Suppressor macrophage treated with lipopolysaccharide for 4 hours (primary cell): ENCODE measurements around the gene MRPS18A.
A peak's percentile ranks its signal among the peaks of the same experiment; 100 is the strongest.

Experiments
- DNase-seq: peaks from one replicate; pipeline ENCODE4 v3.0.0-alpha.2; 2020

The MRPS18A gene

DNA sequence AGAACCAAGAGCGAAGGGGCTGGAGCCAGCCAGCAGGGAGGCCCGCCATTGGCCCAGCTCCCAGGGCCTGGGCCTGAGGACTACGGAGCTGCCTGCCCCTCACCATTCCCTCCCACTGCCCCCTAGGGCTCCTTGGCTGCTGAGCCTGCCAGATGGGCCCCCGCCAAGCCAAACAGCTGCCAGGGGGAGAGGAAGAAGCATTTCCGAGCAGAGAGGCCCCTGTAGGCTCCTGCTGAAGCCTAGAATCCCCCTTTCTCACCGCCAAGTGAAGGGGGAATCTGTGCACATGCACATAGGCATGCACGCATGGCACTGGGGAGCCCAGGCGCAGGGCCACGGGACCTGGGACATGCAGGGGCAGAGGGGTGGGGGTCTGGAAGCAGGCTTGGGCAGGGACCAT, 28.5 kb upstream of the MRPS18A start:
- no peak for DNase-seq

DNA sequence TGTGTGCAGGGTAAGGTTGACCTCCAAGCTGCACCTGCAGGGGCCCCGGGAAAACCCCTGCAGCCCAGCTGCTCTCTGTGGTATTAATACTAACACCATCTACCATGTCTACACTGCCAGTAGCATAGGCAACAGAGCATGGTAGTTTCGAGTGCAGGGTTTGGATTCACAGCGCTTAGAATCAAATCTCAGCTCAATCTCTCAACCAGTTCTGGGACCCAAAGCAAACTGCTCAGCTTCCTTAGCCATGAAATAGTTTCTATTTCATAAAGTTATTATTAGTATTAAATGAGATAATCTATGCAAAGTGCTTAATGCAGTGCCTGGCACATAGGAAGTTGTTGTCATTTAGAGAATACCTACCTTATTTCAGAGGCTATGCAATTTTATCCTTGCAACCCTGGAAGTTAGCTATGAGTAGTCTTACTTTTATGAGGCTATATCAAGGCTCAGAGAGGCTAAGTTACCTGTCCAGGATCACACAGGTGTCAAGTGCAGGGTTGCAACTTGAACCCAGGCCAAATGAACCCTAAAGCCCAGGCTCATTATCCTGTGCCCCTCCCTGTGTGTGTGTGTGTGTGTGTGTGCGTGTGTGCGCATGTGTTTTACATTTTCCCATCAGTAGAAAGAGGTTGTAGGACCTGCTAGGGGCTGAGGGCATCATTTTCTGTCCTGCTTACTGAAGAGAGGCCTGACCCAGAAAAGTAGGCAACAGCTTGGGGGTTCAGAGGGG, 27.6 kb upstream of the MRPS18A start:
- DNase-seq, result no peak

DNA sequence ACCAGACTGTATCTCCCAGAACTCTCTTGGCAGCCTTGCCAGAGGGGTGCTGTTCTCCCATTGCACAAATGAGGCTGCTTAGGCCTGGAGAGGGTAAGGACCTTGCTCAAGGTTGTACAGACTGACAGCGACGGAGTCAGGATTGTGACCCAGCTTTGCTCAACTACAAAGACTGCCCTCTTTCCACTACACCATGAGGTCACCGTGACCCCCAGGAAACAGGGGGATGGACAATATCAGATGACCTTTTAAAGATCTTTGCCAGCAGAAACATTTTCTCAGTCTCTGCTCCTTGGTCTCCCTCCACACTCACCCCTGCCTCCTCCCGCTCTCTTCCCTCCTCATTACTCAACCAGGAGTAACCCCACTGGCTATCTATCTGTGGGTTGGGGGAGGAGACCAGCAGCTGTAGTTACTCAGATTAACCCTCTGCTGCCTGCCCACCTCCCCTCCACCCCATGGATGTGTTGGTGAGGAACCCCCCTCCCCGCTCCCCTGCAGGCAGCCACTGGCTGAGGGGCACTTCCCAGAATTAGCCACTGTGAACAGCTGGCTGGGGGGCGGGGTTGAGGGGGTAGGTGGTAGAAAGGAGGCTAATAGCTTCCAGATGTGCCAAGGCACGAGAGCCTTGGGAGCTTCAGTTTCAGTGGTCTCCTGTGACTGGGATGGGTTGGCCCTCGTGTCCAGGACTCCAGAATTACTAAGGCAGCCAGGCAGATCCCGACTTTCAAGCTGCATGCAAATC, 26.9 kb upstream of the MRPS18A start:
- no peak for DNase-seq

- no peak for DNase-seq
Observed at GRCh38 chr6:43713643-43714310, 26.2 kb upstream of the MRPS18A start.

DNA sequence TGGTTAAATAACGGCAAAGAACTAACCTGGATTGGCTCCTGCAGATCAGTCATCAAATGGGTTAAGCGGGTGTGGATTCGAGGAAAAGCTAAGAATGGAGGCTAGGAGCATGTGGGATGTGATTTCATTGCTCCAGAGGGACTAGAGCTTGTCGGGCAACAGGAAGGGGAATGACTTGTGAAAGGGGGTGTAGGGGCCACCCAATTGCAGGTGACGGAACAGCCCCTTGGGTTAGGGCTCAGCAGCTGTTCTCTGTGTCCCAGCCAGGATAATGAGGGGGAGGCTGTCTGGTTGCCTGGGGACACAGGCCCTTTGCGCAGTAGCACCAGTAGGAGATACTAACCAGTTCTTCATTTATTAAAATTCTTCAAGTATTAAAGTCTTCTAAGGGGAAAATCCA, 25.0 kb upstream of the MRPS18A start:
- no peak for DNase-seq

GRCh38 chr6:43710576-43710975, 23.0 kb upstream of the MRPS18A start:
- DNase-seq, result no peak

DNA sequence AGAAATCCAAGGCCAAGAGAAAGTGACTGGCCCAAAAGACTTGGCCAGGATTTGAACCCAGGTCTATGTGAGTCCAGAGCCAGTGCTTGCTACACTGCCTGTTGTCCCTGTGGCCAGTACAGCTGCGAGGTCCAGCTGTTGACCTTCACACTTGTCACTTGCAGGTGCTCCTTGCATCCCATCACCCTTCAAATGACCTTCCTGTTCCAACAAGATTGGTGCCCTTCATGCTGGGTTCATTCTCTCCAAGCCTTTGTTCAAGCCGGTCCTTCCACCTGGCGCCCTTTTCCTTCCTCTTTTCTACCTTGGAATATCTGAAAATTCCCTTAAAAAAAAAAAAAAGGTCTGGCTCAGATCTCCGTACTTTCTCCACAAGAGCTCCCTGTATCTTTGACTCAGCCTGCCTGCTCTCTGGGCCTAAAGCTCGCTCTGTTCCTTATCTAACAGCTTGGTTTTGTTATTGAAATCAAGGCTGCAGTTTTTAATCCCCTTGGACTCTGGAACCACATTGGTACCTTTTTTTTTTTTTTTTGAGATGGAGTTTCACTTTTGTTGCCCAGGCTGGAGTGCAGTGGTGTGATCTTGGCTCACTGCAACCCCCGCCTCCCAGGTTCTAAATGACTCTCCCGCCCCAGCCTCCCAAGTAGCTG, 22.2 kb upstream of the MRPS18A start:
- DNase-seq, result no peak

DNA sequence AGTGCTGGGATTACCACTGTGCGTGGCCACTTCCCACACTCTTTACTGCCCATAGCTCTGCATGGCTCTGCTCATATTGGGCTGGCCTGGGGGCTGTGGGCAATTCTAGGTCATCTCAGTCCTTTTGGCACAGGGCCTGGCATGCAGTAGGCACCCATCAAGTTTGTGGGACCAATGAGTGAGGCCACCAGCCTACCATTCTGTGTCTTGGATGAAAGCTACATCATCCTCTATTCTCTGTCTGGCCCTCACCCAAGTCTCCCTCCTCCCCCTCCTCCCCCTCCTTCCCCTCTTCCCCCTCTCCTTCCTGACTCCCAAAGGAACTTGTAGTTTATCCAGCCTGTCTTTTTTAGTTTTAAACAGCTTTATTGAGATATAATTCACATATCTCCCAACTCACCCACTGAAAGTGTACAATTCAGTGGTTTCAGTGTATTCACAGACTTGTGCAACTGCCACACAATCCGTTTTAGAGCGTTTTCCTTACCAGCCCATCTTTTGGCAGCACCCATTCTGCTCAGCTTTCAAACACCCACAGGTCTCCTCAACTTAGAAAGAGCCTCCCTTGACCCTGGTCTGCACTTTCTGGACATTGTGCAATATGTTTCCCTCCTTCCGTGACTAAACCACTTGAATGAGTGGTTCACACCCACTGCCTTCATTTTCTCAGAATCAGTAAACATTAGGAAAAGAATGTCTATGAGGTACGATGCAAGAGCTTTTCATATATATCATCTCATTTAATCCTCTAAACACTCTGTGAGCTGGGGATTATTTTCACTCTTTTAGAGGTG, 21.5 kb upstream of the MRPS18A start:
- DNase-seq, result peak; percentile 91

- DNase-seq, result no peak
Observed at GRCh38 chr6:43707767-43708166, 20.2 kb upstream of the MRPS18A start.

GRCh38 chr6:43707269-43707668, 19.7 kb upstream of the MRPS18A start:
- no peak for DNase-seq

- DNase-seq, result no peak
Observed at GRCh38 chr6:43706788-43707187, 19.2 kb upstream of the MRPS18A start.

GRCh38 chr6:43705996-43706395, 18.4 kb upstream of the MRPS18A start:
- DNase-seq, result peak; percentile 78

- DNase-seq, result peak; percentile 89
Observed at GRCh38 chr6:43703512-43704429, 16.2 kb upstream of the MRPS18A start.

- peak; percentile 93 for DNase-seq
Observed at GRCh38 chr6:43702534-43703440, 15.2 kb upstream of the MRPS18A start.

DNA sequence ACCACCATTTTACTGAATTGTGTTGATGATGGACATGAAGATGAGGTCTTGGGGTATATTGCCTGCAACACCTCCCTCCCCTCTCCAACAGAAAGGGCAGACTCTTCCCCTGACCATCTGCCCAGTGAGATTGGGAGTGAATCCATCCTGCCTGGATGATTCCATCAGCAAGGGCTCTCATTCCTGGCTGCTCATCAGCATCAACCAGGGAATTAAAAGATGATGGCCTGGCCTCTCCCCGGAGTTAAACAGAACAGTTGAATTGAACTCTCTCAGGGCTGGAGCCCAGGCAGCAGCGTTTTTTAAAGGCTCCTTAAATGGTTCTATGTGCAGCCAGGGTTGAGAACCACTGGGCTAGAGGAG, 14.6 kb upstream of the MRPS18A start:
- no peak for DNase-seq

DNA sequence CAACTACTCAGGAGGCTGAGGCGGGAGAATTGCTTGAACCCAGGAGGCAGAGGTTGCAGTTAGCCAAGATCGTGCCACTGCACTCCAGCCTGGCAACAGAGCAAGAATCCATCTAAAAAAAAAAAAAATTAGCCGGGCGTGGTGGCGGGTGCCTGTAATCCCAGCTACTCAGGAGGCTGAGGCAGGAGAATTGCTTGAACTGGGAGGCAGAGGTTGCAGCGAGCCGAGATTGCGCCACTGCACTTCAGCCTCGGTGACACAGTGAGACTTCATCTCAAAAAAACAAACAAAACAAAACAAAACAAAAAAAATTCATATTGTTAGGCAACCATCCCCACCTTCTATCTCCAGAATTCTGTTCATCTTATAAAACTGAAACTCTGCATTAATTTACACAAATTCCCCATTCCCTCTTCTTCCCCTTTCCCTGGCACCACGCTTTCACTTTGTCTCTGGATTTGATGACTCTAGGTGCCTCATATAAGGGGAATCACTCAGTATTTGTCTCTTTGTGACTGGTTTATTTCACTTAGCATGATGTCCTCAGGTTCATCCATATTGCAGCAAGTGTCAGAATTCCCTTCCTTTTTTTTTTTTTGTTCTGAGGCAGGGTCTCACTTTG, 13.5 kb upstream of the MRPS18A start:
- peak; percentile 93 for DNase-seq

DNA sequence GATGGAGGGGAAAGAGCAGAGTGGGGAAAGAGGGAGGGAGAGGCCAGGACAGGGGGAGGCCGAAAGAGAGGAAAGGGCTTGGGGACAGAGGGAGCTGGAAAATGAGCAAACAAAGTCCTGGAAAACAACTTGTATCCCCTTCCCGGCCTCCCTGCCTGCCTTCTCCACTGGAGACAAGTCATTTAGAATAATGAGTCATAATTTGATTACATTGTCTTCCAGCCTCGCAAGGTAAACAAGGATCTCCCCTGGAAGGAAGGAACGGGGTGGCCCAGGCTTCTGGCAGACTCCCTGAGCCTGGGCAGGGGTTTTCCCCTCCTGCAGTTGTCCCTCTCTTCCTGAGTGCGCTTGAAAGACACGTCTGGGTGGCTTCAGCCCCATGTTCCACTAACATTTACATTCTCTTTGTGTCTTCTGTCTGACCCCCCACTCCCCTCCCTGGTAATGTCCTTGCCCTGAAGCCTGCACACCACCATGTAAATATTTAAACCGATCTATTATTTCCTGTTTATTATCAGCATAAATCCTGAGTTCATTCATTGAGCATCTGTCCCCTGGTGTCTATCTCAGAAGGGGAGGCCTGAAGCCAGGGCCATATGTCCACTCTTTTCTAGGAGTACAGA, 12.1 kb upstream of the MRPS18A start:
- no peak for DNase-seq

- DNase-seq, result peak; percentile 54
Observed at GRCh38 chr6:43698584-43699349, 11.2 kb upstream of the MRPS18A start.

GRCh38 chr6:43697421-43697820, 9.8 kb upstream of the MRPS18A start:
- DNase-seq, result no peak
